ENCODE measurements around the gene AGO1. TPM values are rescaled to one million over a fixed set of nuclear protein-coding genes. Genes with fewer than 3 reads are reported as not detected.

The AGO1 gene
- total and polyA plus RNA-seq, 2 donors (not counting 1 experiment from before 2014, with no cell fraction given): 10.1 to 41.3 TPM

DNA sequence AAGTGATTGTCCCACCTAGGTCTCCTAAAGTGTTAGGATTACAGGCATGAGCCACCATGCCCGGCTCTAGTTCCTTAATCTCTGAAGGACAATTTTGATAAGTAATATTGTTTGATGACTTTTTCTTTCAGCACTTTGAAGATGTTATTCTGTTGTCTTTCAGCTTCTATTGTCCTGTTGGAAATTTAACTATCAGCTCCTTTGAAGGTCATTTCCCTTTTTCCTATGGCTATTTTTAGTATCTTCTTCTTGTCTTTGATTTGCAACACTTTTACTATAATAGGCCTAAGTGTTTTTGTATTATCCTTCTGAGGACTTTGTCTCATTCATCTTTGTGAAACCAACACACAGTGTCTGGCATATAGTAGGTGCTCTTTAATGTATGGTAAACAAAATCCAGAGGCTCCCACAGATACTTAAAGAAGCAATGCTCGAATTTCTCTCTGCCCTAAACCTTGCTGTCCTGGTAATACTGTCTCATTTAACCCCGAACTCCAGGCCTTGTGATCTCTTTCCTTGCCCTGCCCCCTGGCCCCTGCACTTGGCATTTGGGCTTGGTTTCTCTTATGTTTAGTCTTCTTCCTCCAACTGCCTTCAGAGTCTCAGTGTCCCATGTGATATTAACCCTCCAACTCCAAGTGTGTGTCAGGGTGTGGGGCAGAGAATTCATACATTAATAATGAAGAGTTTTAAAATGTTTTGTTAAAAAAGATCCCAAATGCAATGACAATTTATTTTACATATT, 19.0 kb upstream of the AGO1 start:
- H3K9ac ChIP-seq (ENCODE audit: low read length): no peak overlapping the region
- no peaks in the 10 kb centered on the region for H3K4me1 ChIP-seq (ENCODE audit: control insufficient read depth in 2 of 2, insufficient read depth in 2 of 2, low read length in 2 of 2)
- H3K27me3 Mint-ChIP-seq: no peaks in the 10 kb centered on the region
- no peak overlapping the region for H3K4me2 ChIP-seq (replicated peaks; ENCODE audit: low read depth, low read length, poor library complexity, severe bottlenecking)
- no peaks in the 10 kb centered on the region for H3K4me1 Mint-ChIP-seq
- no peak overlapping the region for H3K4me3 ChIP-seq (ENCODE audit: control extremely low read depth in 1 of 5, extremely low read depth in 1 of 5, insufficient read depth in 1 of 5, low read depth in 2 of 5, low read length in 4 of 5)
- H3K27me3 ChIP-seq (replicated peaks in 1 of 4; ENCODE audit: control extremely low read depth in 1 of 4, control insufficient read depth in 3 of 4, insufficient read depth in 4 of 4, low read length in 3 of 4): no peaks in the 10 kb centered on the region
- POLR2A ChIA-PET: no interaction called here
- intact Hi-C loops (cut with micrococcal nuclease): no loop called here
- no peaks in the 10 kb centered on the region for H3K9me3 Mint-ChIP-seq (ENCODE audit: insufficient read depth)
- H3K9me3 ChIP-seq (ENCODE audit: control extremely low read depth in 1 of 3, control insufficient read depth in 2 of 3, insufficient read depth in 1 of 3, low read length in 2 of 3): no peaks in the 10 kb centered on the region
- H3K79me2 ChIP-seq (ENCODE audit: control insufficient read depth, insufficient read depth, low read length): no peaks in the 10 kb centered on the region
- H3K27ac ChIP-seq (ENCODE audit: low read length in 2 of 2): no peak overlapping the region
- WGBS (ENCODE audit: insufficient coverage): 86% methylated on average over 3 of the region's 3 CpGs
- DNase-seq: no peak
- CTCF ChIA-PET: no interaction called here
- no peak overlapping the region for H2AFZ ChIP-seq (ENCODE audit: insufficient read depth, low read depth, low read length, poor library complexity, severe bottlenecking)
- ATAC-seq (ENCODE audit: low read depth): no peak
- no peaks in the 10 kb centered on the region for H4K20me1 ChIP-seq (ENCODE audit: control insufficient read depth, insufficient read depth, low read length, poor library complexity, severe bottlenecking)
- TF ChIP-seq CTCF (IDR thresholded peaks at IDR 0.05): no peak
- no peak for TF ChIP-seq EZH2 (IDR thresholded peaks at IDR 0.05; ENCODE audit: borderline replicate concordance, insufficient read depth, low read depth, low read length, poor library complexity, severe bottlenecking)
- no peak overlapping the region for H3K27ac Mint-ChIP-seq
- H3K36me3 ChIP-seq (replicated peaks in 1 of 2; ENCODE audit: control extremely low read depth in 1 of 2, control insufficient read depth in 1 of 2, extremely low read depth in 1 of 2, insufficient read depth in 2 of 2, low read length in 1 of 2): no peaks in the 10 kb centered on the region
- no peak overlapping the region for H3K4me3 Mint-ChIP-seq

GRCh38 chr1:35864813-35865212, 18.2 kb upstream of the AGO1 start:
- H3K27me3 Mint-ChIP-seq: no peaks in the 10 kb centered on the region
- no peaks in the 10 kb centered on the region for H3K4me1 Mint-ChIP-seq
- WGBS (ENCODE audit: insufficient coverage): 100% methylated on average over 4 of the region's 5 CpGs
- ATAC-seq (ENCODE audit: low read depth) (no peak), DNase-seq (no peak)
- no peak overlapping the region for H3K27ac Mint-ChIP-seq
- Histone ChIP-seq H3K79me2 (ENCODE audit: control insufficient read depth, insufficient read depth, low read length) (no peaks in the 10 kb centered on the region), H3K27ac (ENCODE audit: low read length in 2 of 2) (no peak overlapping the region), H4K20me1 (ENCODE audit: control insufficient read depth, insufficient read depth, low read length, poor library complexity, severe bottlenecking) (no peaks in the 10 kb centered on the region), H3K9ac (ENCODE audit: low read length) (no peak overlapping the region), H3K4me2 (replicated peaks; ENCODE audit: low read depth, low read length, poor library complexity, severe bottlenecking) (no peak overlapping the region), H3K4me3 (ENCODE audit: control extremely low read depth in 1 of 5, extremely low read depth in 1 of 5, insufficient read depth in 1 of 5, low read depth in 2 of 5, low read length in 4 of 5) (no peak overlapping the region), H3K9me3 (ENCODE audit: control extremely low read depth in 1 of 3, control insufficient read depth in 2 of 3, insufficient read depth in 1 of 3, low read length in 2 of 3) (no peaks in the 10 kb centered on the region), H3K4me1 (ENCODE audit: control insufficient read depth in 2 of 2, insufficient read depth in 2 of 2, low read length in 2 of 2) (no peaks in the 10 kb centered on the region), H2AFZ (ENCODE audit: insufficient read depth, low read depth, low read length, poor library complexity, severe bottlenecking) (no peak overlapping the region), H3K27me3 (replicated peaks in 1 of 4; ENCODE audit: control extremely low read depth in 1 of 4, control insufficient read depth in 3 of 4, insufficient read depth in 4 of 4, low read length in 3 of 4) (no peaks in the 10 kb centered on the region), H3K36me3 (replicated peaks in 1 of 2; ENCODE audit: control extremely low read depth in 1 of 2, control insufficient read depth in 1 of 2, extremely low read depth in 1 of 2, insufficient read depth in 2 of 2, low read length in 1 of 2) (no peaks in the 10 kb centered on the region)
- intact Hi-C loops (cut with micrococcal nuclease): no loop called here
- no peaks in the 10 kb centered on the region for H3K9me3 Mint-ChIP-seq (ENCODE audit: insufficient read depth)
- POLR2A ChIA-PET: no interaction called here
- no peak overlapping the region for H3K4me3 Mint-ChIP-seq
- CTCF ChIA-PET: interaction anchor here (0.7 kb wide), 1 partner anchor 172 kb away, joined by 6 read pairs; no protein-coding TSS in a partner anchor
- TF ChIP-seq CTCF (IDR thresholded peaks at IDR 0.05): no peak
- TF ChIP-seq EZH2 (IDR thresholded peaks at IDR 0.05; ENCODE audit: borderline replicate concordance, insufficient read depth, low read depth, low read length, poor library complexity, severe bottlenecking): no peak
